Measurements from ENCODE around the gene NRGN.

DNA sequence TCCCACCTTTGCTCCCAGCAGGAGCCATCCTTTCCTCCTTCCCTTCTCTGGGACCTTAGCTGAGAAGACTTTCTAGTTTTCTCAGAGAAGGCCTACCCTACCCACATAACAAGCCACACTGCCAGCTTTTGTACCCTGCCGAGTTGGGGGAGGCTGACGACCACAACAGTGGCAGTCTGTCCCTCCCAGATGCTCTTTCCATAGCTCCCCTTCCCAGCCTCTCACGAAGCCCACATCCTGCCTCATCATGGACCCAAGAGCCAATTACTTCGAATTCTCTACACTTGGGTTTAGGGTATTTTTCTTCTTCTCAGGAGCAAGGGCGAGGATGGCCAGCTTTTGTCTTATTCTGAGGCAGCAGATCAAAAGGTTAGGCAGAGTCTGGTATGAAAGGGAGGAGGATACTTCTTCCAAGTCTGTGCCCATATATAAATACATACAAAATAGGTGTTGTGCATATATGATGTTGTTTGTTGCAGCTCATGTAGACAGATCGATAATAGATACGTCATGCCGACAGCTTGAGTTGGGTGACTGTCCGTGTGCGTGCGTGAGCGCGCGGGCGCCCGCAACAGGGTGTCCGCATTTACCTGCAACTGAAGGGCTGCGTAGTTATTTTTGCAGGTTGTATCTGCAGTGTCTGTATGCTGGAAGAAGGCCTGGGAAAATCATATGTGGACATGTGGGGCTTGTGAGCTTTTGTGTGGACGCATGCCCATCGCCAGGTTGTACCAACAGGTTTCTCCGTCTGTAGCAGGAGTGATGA, 846 bp upstream of the NRGN start:
- TF ChIP-seq, protein P1, sequence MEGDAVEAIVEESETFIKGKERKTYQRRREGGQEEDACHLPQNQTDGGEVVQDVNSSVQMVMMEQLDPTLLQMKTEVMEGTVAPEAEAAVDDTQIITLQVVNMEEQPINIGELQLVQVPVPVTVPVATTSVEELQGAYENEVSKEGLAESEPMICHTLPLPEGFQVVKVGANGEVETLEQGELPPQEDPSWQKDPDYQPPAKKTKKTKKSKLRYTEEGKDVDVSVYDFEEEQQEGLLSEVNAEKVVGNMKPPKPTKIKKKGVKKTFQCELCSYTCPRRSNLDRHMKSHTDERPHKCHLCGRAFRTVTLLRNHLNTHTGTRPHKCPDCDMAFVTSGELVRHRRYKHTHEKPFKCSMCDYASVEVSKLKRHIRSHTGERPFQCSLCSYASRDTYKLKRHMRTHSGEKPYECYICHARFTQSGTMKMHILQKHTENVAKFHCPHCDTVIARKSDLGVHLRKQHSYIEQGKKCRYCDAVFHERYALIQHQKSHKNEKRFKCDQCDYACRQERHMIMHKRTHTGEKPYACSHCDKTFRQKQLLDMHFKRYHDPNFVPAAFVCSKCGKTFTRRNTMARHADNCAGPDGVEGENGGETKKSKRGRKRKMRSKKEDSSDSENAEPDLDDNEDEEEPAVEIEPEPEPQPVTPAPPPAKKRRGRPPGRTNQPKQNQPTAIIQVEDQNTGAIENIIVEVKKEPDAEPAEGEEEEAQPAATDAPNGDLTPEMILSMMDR (IDR thresholded peaks at IDR 0.05), result no peak
- TF ChIP-seq POLR2A (IDR thresholded peaks at IDR 0.05), result no peak
